ENCODE data around the gene CRYL1. TPM values are rescaled to one million over a fixed set of nuclear protein-coding genes. Genes with fewer than 3 reads are reported as not detected.

The CRYL1 gene
- total and polyA plus RNA-seq, 12 donors: 10.6 to 68.0 (median 48.1) TPM

- Histone ChIP-seq H3K27me3 (no peaks in the 10 kb centered on the region), H3K4me1 (replicated peaks in 1 of 2) (no peaks in the 10 kb centered on the region), H3K36me3 (replicated peaks in 1 of 2) (peaks cover 0 to 8% of the 10 kb centered on the region in 2 donors), H3K27ac (no peak overlapping the region), H3K4me3 (no peak overlapping the region), H3K9me3 (replicated peaks in 1 of 3) (no peaks in the 10 kb centered on the region)
- DNase-seq: peak in 1 of 7 donors; percentile 25
- no peak for TF ChIP-seq CTCF (IDR thresholded peaks at IDR 0.05)
- no peak for TF ChIP-seq POLR2A (IDR thresholded peaks at IDR 0.05)
- intact Hi-C loops (cut with DNase I): no loop called here
- 80 to 86% (median 82%) methylated on average over 11 to 21 of the region's 21 CpGs for WGBS, 4 donors
Measured at GRCh38 chr13:20401931-20402856, 123.5 kb downstream of the CRYL1 start.

GRCh38 chr13:20401531-20401930, 124.1 kb downstream of the CRYL1 start:
- Histone ChIP-seq H3K9me3 (replicated peaks in 1 of 3) (no peaks in the 10 kb centered on the region), H3K27ac (no peak overlapping the region), H3K36me3 (replicated peaks in 1 of 2) (peaks cover 0 to 8% of the 10 kb centered on the region in 2 donors), H3K4me1 (replicated peaks in 1 of 2) (no peaks in the 10 kb centered on the region), H3K4me3 (no peak overlapping the region), H3K27me3 (no peaks in the 10 kb centered on the region)
- 87 to 94% (median 93%) methylated on average over 4 to 5 of the region's 5 CpGs for WGBS, 4 donors
- DNase-seq: peak in 1 of 7 donors; percentile 25
- intact Hi-C loops (cut with DNase I): no loop called here
- no peak for TF ChIP-seq POLR2A (IDR thresholded peaks at IDR 0.05)

- peaks cover 0 to 8% of the 10 kb centered on the region in 2 donors for H3K36me3 ChIP-seq (replicated peaks in 1 of 2)
- TF ChIP-seq CTCF (IDR thresholded peaks at IDR 0.05) (no peak), POLR2A (IDR thresholded peaks at IDR 0.05) (no peak)
- no peak overlapping the region for H3K27ac ChIP-seq
- 60 to 71% (median 65%) methylated on average over 7 of the region's 7 CpGs for WGBS, 4 donors
- H3K9me3 ChIP-seq (replicated peaks in 1 of 3): no peaks in the 10 kb centered on the region
- no peak overlapping the region for H3K4me3 ChIP-seq
- no peaks in the 10 kb centered on the region for H3K4me1 ChIP-seq (replicated peaks in 1 of 2)
- intact Hi-C loops (cut with DNase I): no loop called here
- DNase-seq: peak in 1 of 7 donors; percentile 11
- H3K27me3 ChIP-seq: no peaks in the 10 kb centered on the region
Measured at GRCh38 chr13:20400774-20401173, 124.9 kb downstream of the CRYL1 start.

- Histone ChIP-seq H3K9me3 (replicated peaks in 1 of 3) (no peaks in the 10 kb centered on the region), H3K4me3 (no peak overlapping the region), H3K27me3 (no peaks in the 10 kb centered on the region), H3K27ac (no peak overlapping the region), H3K36me3 (replicated peaks in 1 of 2) (peaks cover 0 to 8% of the 10 kb centered on the region in 2 donors), H3K4me1 (replicated peaks in 1 of 2) (no peaks in the 10 kb centered on the region)
- 96 to 99% (median 98%) methylated on average over 4 of the region's 4 CpGs for WGBS, 4 donors
- DNase-seq: peak in 1 of 7 donors; percentile 30
- TF ChIP-seq CTCF (IDR thresholded peaks at IDR 0.05) (no peak), POLR2A (IDR thresholded peaks at IDR 0.05) (no peak)
- intact Hi-C loops (cut with DNase I): no loop called here
Measured at GRCh38 chr13:20399961-20400360, 125.7 kb downstream of the CRYL1 start.

All from adrenal gland (tissue), 12 donors.